HCEC 1CT (cell line): Measurements from ENCODE around the gene WIPI1.
A peak's percentile ranks its signal among the peaks of the same experiment; 100 is the strongest.
"Not testable (repeated sequence)": the region's sequence is repeated elsewhere in the genome, so short reads cannot be mapped to it uniquely, and the experiment has no call there.

Experiments
- DNase-seq: peaks from one replicate; pipeline ENCODE4 v3.0.0-alpha.2; 2017

The WIPI1 gene

GRCh38 chr17:68457168-68457538, at the start of gene WIPI1:
Gene WIPI1 (minus strand): TSS chr17:68457496. CDS start chr17:68457421, 75 bp downstream.
- DNase-seq, result no peak

- no peak for DNase-seq
These were observed 48.7 kb upstream of the WIPI1 start for GRCh38 chr17:68505951-68506350.

- DNase-seq, result no peak
These were observed 43.8 kb upstream of the WIPI1 start for GRCh38 chr17:68501074-68501473.

- no peak for DNase-seq
These were observed 42.3 kb upstream of the WIPI1 start for GRCh38 chr17:68499587-68499986.

- no peak for DNase-seq
These were observed 41.4 kb upstream of the WIPI1 start for GRCh38 chr17:68498479-68499326.

- no peak for DNase-seq
These were observed 40.6 kb upstream of the WIPI1 start for GRCh38 chr17:68497885-68498319.

GRCh38 chr17:68495081-68495480, 37.8 kb upstream of the WIPI1 start:
- no peak for DNase-seq

GRCh38 chr17:68492394-68493054, 35.2 kb upstream of the WIPI1 start:
- not testable (repeated sequence) for DNase-seq

- no peak for DNase-seq
These were observed 34.3 kb upstream of the WIPI1 start for GRCh38 chr17:68491381-68492231.

GRCh38 chr17:68489919-68490318, 32.6 kb upstream of the WIPI1 start:
- DNase-seq, result peak; percentile 40

GRCh38 chr17:68484458-68484857, 27.2 kb upstream of the WIPI1 start:
- DNase-seq, result no peak

- DNase-seq, result no peak
These were observed 25.3 kb upstream of the WIPI1 start for GRCh38 chr17:68482576-68483041.

- DNase-seq, result no peak
These were observed 23.6 kb upstream of the WIPI1 start for GRCh38 chr17:68480885-68481284.

- DNase-seq, result no peak
These were observed 13.7 kb upstream of the WIPI1 start for GRCh38 chr17:68470961-68471360.

- no peak for DNase-seq
These were observed 11.5 kb upstream of the WIPI1 start for GRCh38 chr17:68468788-68469187.

GRCh38 chr17:68468334-68468733, 11.0 kb upstream of the WIPI1 start:
- no peak for DNase-seq

- DNase-seq, result no peak
These were observed 6.1 kb upstream of the WIPI1 start for GRCh38 chr17:68463211-68464019.

- peak; percentile 76 for DNase-seq
These were observed 5.3 kb upstream of the WIPI1 start for GRCh38 chr17:68462381-68463210.

- DNase-seq, result no peak
These were observed 4.3 kb upstream of the WIPI1 start for GRCh38 chr17:68461589-68461988.

GRCh38 chr17:68461122-68461539, 3.8 kb upstream of the WIPI1 start:
- no peak for DNase-seq

- no peak for DNase-seq
These were observed 3.4 kb upstream of the WIPI1 start for GRCh38 chr17:68460715-68461114.
